SK-N-SH treated with all-trans-retinoic acid at 6 μM for 48 hours (cell line): ENCODE results near the gene DENND2A.
"Not testable (repeated sequence)": the region's sequence is repeated elsewhere in the genome, so short reads cannot be mapped to it uniquely, and the experiment has no call there.

Experiments used
- ATAC-seq: fragments of 200-7000 bp; cut with Tn5 transposase; 3 replicates; pipeline ENCODE4 v1.9.1; 2020; ENCODE audit warnings: mild to moderate bottlenecking, moderate library complexity
- ARNTL ChIP-seq: fragments of 450-650 bp; formaldehyde crosslinking; IDR thresholded peaks from 2 replicates; pipeline ENCODE4 v1.5.0; 2020; ENCODE audit warnings: low read depth, mild to moderate bottlenecking, moderate library complexity, borderline replicate concordance
- CREB5 ChIP-seq: fragments of 250-450 bp; sonication (Bioruptor Pico); IDR thresholded peaks from 2 replicates; pipeline ENCODE4 v1.5.1; 2020; ENCODE audit warnings: low read depth, mild to moderate bottlenecking, moderate library complexity
- CSDC2 ChIP-seq: fragments of 250-450 bp; sonication (Bioruptor Pico); IDR thresholded peaks from 2 replicates; pipeline ENCODE4 v1.5.0; 2020; ENCODE audit warnings: mild to moderate bottlenecking, moderate library complexity
- CSRNP3 ChIP-seq: fragments of 250-450 bp; sonication (Bioruptor Pico); IDR thresholded peaks from 2 replicates; pipeline ENCODE4 v1.5.1; 2021; ENCODE audit warnings: mild to moderate bottlenecking, moderate library complexity
- GLIS3 ChIP-seq: fragments of 250-450 bp; sonication (Bioruptor Pico); IDR thresholded peaks from 2 replicates; pipeline ENCODE4 v1.5.0; 2020; ENCODE audit warnings: mild to moderate bottlenecking, moderate library complexity
- OSR1 ChIP-seq: fragments of 250-450 bp; sonication (Bioruptor Pico); IDR thresholded peaks from 2 replicates; pipeline ENCODE4 v1.8.0; 2022; ENCODE audit warnings: moderate library complexity, mild to moderate bottlenecking, inconsistent platforms
- PATZ1 ChIP-seq: fragments of 250-450 bp; sonication (Bioruptor Pico); IDR thresholded peaks from 2 replicates; pipeline ENCODE4 v1.8.0; 2020; ENCODE audit warnings: mild to moderate bottlenecking, moderate library complexity, borderline replicate concordance
- POU6F1 ChIP-seq: fragments of 250-450 bp; sonication (Bioruptor Pico); IDR thresholded peaks from 2 replicates; pipeline ENCODE4 v1.8.0; 2021; ENCODE audit warnings: low read depth, mild to moderate bottlenecking, moderate library complexity, borderline replicate concordance
- PPARA ChIP-seq: fragments of 250-450 bp; sonication (Bioruptor Pico); IDR thresholded peaks from 2 replicates; pipeline ENCODE4 v1.5.0; 2020; ENCODE audit warnings: mild to moderate bottlenecking, borderline replicate concordance
- RARB ChIP-seq: fragments of 250-450 bp; sonication (Bioruptor Pico); IDR thresholded peaks from 2 replicates; pipeline ENCODE4 v1.8.0; 2021; ENCODE audit warnings: mild to moderate bottlenecking, moderate library complexity
- SNAI2 ChIP-seq: fragments of 250-450 bp; sonication (Bioruptor Pico); IDR thresholded peaks from 2 replicates; pipeline ENCODE4 v1.5.0; 2020; ENCODE audit warnings: mild to moderate bottlenecking, moderate library complexity
- TCF4 ChIP-seq: fragments of 250-450 bp; sonication (Bioruptor Pico); IDR thresholded peaks from 2 replicates; pipeline ENCODE4 v1.8.0; 2021; ENCODE audit warnings: mild to moderate bottlenecking, moderate library complexity, borderline replicate concordance
- TOX ChIP-seq: fragments of 250-450 bp; sonication (Bioruptor Pico); IDR thresholded peaks from 2 replicates; pipeline ENCODE4 v1.8.0; 2021; ENCODE audit warnings: mild to moderate bottlenecking, moderate library complexity, borderline replicate concordance
- TSHZ2 ChIP-seq: fragments of 250-450 bp; sonication (Bioruptor Pico); IDR thresholded peaks from 2 replicates; pipeline ENCODE4 v1.5.0; 2020; ENCODE audit warnings: mild to moderate bottlenecking, moderate library complexity
- ZC3H10 ChIP-seq: fragments of 250-450 bp; sonication (Bioruptor Pico); IDR thresholded peaks from 2 replicates; pipeline ENCODE4 v1.5.1; 2021; ENCODE audit warnings: mild to moderate bottlenecking, moderate library complexity
- ZFP3 ChIP-seq: fragments of 250-450 bp; sonication (Bioruptor Pico); IDR thresholded peaks from 2 replicates; pipeline ENCODE4 v1.5.0; 2020; ENCODE audit warnings: mild to moderate bottlenecking, moderate library complexity
- ZFP30 ChIP-seq: fragments of 450-650 bp; formaldehyde crosslinking; IDR thresholded peaks from 2 replicates; pipeline ENCODE4 v1.5.0; 2022; ENCODE audit warnings: mild to moderate bottlenecking, moderate library complexity
- ZNF565 ChIP-seq: fragments of 450-650 bp; formaldehyde crosslinking; conservative IDR thresholded peaks from 2 replicates; pipeline ENCODE4 v1.5.0; 2020; ENCODE audit warnings: low read depth, mild to moderate bottlenecking, moderate library complexity
- ZNF70 ChIP-seq: fragments of 450-650 bp; formaldehyde crosslinking; IDR thresholded peaks from 2 replicates; pipeline ENCODE4 v1.5.0; 2020; ENCODE audit warnings: mild to moderate bottlenecking, moderate library complexity
- ZNF8 ChIP-seq: fragments of 450-650 bp; formaldehyde crosslinking; IDR thresholded peaks from 2 replicates; pipeline ENCODE4 v1.5.0; 2020; ENCODE audit warnings: mild to moderate bottlenecking, moderate library complexity

The DENND2A gene

GRCh38 chr7:140625908-140626868, 14.4 kb downstream of the DENND2A start:
- ATAC-seq, result peak; percentile 93
- no peak for TF ChIP-seq ZC3H10 (CRISPR knock-in tag)
- TF ChIP-seq CSRNP3, result no peak
- no peak for TF ChIP-seq ZNF8
- peak; percentile 54; the same call in 1 of the 2 replicates for TF ChIP-seq CSDC2 (CRISPR knock-in tag)
- TF ChIP-seq TSHZ2 (CRISPR knock-in tag), result peak; percentile 41; the same call in 1 of the 2 replicates
- TF ChIP-seq GLIS3 (CRISPR knock-in tag), result no peak

- ATAC-seq, result not testable (repeated sequence)
Measured at GRCh38 chr7:140625192-140625558, 15.4 kb downstream of the DENND2A start.

GRCh38 chr7:140624392-140625191, 16.0 kb downstream of the DENND2A start:
- TF ChIP-seq ARNTL, result no peak
- no peak for TF ChIP-seq PPARA
- TF ChIP-seq CREB5 (CRISPR knock-in tag), result no peak
- no peak for TF ChIP-seq TCF4 (CRISPR knock-in tag)
- no peak for TF ChIP-seq OSR1 (CRISPR knock-in tag)
- no peak for TF ChIP-seq POU6F1 (CRISPR knock-in tag)
- TF ChIP-seq, all 23 proteins: peak for 0
- no peak for ATAC-seq

GRCh38 chr7:140623980-140624379, 16.6 kb downstream of the DENND2A start:
- TF ChIP-seq PATZ1 (no peak), RARB (CRISPR knock-in tag) (no peak), TCF4 (CRISPR knock-in tag) (no peak), ZFP3 (CRISPR knock-in tag) (no peak), ZC3H10 (CRISPR knock-in tag) (no peak), POU6F1 (CRISPR knock-in tag) (no peak), TOX (CRISPR knock-in tag) (no peak), SNAI2 (CRISPR knock-in tag) (no peak), TSHZ2 (CRISPR knock-in tag) (no peak), ZNF565 (no peak), ZFP30 (CRISPR knock-in tag) (no peak), OSR1 (CRISPR knock-in tag) (no peak), GLIS3 (CRISPR knock-in tag) (no peak), ZNF70 (CRISPR knock-in tag) (no peak)
- no peak for ATAC-seq
